SK-N-MC (cell line): ENCODE results near the gene NRXN3.

Source experiments
- EZH2 ChIP-seq: fragments of 200-600 bp; sonication (generic); IDR thresholded peaks from one replicate; pipeline ENCODE4 v1.6.1; 2017; ENCODE audit warnings: antibody characterized with exemption
- POLR2AphosphoS5 ChIP-seq: IDR thresholded peaks from 2 replicates; pipeline ENCODE4 v1.6.1; 2012; ENCODE audit warnings: mild to moderate bottlenecking, low read depth, low read length, borderline replicate concordance

- TF ChIP-seq POLR2AphosphoS5 (no peak), EZH2 (no peak)
Observed at GRCh38 chr14:79432640-79433039, 1262.5 kb downstream of the NRXN3 start.
